G401 (cell line): ENCODE data around the gene GEMIN8. TPM values are rescaled to one million over a fixed set of nuclear protein-coding genes. Genes with fewer than 3 reads are reported as not detected.

Source experiments
- DNase-seq: peaks from one replicate; pipeline ENCODE4 v3.0.0-alpha.2; 2015; ENCODE audit warnings: low spot score
- in situ Hi-C: cut with HindIII; loops from 2 replicates; pipeline ENCODE4 v1.10.0; 2016; ENCODE audit warnings: low sequenced_read_pairs, mixed read lengths
- total RNA-seq: library from RNA; depleted of rRNA; stranded (reverse); fragments of >200 nt; shearing (Covaris generic); gene quantifications from 2 replicates; pipeline ENCODE4 v1.2.3, GENCODE V29; 2014; rRNA removed

Gene GEMIN8, protein sequence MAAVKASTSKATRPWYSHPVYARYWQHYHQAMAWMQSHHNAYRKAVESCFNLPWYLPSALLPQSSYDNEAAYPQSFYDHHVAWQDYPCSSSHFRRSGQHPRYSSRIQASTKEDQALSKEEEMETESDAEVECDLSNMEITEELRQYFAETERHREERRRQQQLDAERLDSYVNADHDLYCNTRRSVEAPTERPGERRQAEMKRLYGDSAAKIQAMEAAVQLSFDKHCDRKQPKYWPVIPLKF
- total RNA-seq, result 6.7 and 14.8 TPM in 2 replicates

DNA sequence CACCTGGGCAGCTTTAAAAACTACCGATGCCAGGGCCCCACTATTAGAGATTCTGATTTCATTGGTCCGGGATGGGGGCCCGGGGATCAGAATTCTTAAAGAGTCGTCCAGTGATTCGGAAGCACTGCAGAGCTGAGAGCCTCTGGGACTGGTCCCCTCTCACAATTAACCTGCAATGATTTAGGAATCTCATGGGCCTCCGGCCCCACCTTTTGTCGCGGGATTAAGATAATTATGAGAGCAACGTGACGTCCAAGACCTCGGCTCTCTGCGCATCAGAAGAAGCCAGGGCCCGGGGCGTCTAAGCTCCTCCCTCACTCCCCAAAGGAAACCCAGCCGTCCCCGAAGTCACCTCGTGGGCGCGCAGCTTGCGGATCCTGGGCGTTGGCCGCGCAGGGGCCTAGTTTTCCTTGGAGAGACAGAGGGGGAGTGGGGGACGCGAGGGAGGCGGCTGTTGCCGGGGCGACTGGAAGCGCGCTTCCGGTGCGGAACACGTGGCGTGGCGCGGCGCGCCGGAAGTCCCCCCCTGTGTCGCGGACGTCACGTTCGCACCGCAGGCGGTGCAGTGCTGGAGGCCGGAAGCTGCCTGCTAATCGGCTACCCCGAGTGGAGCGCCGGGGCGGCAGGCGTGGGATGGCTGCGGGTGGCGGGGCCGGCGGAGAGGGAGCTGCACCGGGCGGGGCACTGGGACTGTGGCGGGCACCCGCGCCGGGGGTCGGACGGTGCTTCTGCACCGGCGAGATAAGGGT lies at the start of gene GEMIN8:
Gene GEMIN8, minus strand, starts transcription at position 468 of the 749 bp plus-strand sequence. CDS start 8,414 bp downstream, outside the sequence.
- in situ Hi-C loops, result no loop called here
- DNase-seq, result peak; percentile 75

DNA sequence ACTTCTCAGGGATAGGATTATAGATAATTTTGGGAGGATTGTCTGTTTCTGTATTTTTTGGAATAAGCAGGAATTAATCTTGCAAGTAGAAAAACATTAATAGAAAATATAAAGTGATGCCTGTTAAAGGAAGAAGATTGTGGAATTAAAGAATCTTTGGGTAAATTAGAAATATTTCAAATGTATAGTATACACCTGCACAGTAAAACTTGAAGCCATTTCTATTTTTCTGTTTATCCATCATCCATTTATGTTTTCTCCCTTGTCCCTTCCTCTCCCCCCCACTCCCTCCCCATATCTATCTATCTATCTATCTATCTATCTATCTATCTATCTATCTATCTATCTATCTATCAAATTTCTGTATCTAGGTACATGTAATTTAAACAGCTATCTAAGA lies 46.9 kb upstream of the GEMIN8 start:
- DNase-seq, result no peak
- in situ Hi-C loops, result no loop called here

DNA sequence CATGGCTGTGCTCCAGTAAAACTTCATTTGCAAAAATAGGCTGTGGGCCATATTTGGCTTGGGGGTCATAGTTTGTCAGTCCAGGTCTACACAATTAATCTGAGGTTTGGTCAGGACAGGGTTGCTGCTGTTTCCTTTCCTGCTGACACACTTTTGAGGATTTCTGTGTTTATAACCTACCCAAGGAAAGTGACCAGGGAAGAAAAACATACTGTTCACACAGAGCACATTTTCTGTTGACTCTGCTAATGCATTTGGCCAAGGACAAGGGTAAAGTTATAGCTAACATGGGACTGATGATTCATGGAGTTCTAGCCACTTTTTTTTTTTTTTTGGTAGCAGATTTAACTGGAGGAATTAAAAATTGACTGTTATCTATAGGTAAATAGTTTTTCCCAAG lies 43.9 kb upstream of the GEMIN8 start:
- DNase-seq, result no peak
- in situ Hi-C loops, result no loop called here

DNA sequence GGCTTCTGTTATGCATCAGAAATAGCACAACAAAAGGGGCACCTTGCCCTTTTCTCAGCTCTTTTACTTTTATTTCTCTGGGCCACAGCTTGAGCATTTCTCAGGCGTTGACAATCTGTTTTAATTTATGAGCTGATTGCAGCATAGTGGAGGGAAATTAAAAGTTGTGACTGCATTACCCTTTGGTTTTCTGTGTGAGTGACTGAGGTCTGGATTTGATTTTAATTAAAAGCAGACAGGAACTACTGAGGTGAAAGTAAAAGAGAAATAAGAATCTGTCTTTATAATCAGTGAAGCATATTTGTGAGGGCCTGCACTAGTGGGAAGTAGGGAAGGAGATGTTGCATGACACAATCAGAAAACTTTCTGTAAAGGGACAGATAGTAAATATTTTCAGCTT lies 43.4 kb upstream of the GEMIN8 start:
- no peak for DNase-seq
- in situ Hi-C loops, result no loop called here

DNA sequence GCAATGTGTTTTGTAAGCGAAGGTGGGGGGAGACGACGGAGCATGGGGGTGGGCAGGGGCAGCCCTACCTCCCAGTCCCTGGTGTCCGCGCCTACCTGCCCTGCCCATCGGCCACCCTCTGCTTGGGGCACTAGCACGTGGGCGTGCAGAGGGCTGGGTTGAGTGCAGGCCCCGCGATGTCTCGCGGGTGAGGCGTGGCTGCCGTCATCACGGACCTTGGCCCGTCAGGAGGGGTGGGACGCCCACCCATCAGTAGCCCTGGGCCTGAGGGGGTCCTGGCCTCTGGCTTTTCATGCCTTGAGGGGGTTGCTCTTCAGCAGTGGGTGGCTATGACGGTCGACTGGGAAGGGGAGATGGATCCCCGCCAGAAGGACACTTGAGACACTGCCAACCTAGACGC lies 36.1 kb upstream of the GEMIN8 start:
- in situ Hi-C loops, result no loop called here
- no peak for DNase-seq

DNA sequence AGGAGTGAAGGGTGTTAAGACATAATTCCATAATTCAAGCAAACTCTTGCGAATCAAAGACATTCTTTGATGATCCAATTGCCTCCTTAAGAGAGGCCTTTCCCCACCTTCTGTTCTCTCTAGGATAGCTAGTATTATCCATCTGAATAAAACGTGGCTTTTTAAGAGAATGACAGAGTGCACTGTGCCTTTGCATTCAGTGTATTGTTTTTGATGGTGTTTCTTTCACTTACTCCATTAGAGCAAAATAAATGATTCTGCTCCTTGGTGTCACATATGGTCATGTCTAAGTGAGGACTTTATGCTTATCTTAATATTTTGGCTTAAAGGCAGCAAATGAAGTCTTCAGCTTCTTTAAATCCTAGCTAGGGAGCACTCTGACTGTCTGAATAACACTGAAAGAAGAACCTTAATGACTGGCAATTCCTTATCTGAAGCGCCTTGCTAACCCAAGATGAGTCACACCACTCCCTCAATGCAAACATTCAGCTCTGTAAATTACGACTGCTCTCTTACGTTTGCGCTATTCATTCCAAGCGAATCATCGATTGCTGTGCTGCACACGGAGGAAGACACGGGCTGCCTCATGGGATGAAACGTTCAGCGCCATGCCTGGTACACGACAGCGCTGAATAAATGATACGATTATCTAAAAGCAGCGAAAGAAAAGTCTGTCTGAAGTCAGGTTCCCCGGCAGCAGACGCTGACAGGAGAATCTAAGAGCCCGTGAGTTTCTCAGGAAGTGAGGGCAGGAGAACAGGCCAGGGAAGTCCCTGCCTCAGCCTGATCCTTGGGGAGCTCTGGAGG lies 35.1 kb upstream of the GEMIN8 start:
- in situ Hi-C loops, result no loop called here
- no peak for DNase-seq

DNA sequence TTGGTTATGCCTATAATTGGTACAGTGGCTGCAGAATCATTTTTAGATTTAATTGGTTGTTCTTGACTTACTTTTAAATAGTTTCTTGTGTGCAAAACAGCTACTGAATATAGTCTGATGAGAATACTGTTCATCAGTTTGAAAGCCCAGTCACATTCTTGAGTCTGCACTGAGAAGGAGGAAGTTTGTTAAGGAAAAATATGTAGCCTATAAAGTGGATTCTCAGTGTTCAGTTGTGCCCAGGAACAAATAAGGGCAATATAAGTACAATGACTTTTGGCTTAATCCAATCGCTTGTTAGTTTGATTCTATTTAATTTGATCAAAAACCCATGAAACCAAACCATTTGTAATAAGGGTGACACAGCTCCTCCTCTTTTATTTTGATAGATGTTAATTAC lies 32.8 kb upstream of the GEMIN8 start:
- DNase-seq, result no peak
- in situ Hi-C loops, result no loop called here

DNA sequence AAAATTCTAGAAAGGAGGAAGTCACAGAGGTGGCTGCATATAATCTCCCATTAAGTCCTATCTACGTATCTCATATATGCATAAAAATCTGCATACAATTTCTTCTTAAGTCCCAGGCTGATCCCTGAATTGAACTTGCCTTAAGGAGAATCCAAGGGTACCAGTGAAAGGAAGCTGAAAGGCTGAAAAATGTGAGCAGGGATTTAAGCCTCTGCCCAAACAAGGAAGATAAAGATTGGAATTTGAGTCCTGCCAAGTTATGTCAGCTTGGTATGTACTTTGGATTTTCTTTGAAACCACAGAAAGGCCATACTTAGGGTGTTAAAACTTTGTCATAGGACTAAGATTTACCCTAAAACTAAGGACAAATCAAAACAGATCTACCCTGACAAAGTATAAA lies 26.5 kb upstream of the GEMIN8 start:
- DNase-seq, result no peak
- in situ Hi-C loops, result no loop called here

DNA sequence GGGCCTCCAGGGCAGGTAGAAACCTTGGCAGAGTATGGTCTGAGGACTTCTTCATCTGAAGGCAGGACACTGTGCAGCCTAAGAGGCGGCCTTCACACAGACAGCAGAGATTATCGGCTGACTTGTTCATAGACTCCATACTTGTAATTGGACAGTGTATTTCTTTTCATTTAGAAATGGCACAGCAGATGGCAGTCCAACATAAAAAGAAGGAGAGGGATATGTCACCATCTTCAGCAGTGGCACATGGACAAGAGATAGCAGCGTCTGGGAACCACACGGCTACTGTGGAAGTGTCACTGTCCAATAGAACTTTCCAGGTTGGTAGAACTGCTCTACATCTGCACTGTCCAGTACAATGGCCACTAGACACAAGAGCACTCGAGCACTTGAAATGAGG lies 21.7 kb upstream of the GEMIN8 start:
- DNase-seq, result peak; percentile 16
- in situ Hi-C loops, result no loop called here

DNA sequence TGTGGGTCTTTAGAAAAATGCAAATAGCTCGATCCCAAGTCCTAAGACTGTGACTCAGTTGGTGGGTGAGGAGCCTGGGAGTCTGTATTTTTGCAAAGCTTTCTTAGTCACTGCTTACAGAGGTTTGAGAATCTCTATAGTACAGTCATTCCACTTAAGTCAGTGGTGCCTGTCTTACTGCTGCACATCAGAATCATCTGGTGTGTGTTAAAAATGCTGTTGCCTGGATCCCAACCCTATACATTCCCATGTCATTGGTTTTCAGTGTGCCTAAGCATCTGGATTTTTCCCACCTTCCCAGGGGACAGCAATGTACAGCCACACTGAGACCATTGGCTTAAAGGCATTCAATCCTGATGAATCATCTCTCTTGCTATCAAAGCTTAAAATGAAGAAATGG lies 21.0 kb upstream of the GEMIN8 start:
- no peak for DNase-seq
- in situ Hi-C loops, result no loop called here

DNA sequence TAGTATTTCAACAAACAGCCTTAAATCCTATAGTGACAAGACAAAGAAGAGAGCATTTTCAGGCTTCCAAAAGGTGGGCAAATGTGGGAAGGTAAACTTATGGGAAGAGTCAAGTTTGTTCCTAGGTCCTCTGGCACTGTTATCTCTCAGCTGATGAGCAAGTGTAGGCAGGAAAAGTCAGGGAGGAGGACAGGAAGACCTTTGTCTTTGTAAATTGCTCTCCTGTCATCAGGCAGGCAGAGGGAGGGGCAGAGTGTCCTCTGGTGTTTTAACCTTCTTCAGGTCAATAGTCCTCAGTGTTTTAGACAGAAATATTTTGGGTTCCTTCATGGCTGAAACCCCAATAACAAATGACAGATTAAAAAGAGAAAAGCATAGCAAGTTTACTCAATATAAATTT lies 13.5 kb upstream of the GEMIN8 start:
- in situ Hi-C loops, result no loop called here
- no peak for DNase-seq

DNA sequence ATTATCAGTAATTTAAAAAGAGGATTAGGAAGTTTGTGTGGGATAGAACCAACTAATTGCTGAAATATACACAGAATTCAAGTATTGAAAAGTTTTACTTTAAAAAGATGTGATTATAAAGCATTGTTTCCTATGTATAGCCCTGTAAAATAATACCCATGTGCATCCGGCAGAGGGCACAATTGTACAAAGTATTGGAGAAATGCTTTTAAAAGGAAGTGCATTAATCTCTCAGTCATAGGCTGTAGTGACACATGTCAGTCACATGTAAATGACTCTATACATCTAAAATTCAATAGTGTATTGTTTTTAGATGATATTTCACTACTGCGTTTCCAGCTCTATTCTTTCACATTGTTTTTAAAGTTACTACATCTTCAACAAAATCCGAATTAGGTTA lies 9.7 kb upstream of the GEMIN8 start:
- in situ Hi-C loops, result no loop called here
- DNase-seq, result peak; percentile 64

DNA sequence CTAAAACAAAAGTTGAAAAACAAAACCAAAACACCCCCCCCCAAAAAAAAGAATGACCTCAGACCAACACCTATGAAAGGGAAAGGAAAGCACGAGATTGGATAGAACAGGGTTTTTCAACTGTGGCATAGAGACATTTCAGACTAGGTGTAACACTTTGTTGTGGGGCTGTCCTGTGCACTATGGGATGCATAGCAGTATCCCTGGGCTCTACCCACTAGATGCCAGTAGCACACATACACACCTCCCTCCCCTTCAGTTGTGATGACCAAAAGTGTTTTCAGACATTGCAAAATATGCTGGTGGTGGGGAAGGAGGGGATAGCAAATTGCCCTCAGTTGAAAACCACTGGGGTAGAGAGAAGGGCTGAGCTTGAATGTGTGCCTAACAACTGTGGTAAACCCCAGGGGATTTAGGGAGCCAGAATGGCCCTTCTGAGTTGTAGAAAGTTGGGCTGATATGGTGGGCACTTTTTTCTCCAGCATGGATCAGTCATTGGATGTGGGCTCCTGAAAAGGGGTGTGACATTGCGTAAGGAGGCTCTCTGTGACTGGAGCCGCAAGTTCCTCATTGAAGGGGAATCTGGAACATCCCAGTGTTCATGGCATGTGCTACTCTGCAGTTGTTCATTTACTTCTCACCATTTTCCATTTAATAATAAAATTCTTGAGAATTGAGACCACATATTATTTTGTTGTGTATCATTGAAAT lies 8.8 kb upstream of the GEMIN8 start:
- no peak for DNase-seq
- in situ Hi-C loops, result no loop called here

DNA sequence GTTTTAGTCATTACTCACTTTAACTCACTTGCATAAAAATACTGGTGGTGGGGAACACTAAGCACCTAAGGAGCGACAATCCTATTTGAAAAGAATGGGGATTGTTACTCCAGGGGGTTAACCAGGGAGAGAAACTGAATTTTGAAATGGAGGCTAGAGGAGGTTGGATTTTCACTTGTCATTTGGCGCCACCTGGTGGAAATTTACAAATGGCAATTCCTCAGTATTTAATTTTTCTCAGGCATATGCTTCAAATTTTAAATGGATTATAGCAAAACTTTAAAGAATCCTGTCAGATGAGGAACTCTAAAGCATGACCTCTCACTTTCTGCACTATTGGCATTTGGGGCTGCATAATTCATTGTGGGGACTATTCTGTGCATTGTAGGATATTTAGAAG lies 2.7 kb upstream of the GEMIN8 start:
- in situ Hi-C loops, result no loop called here
- peak; percentile 68 for DNase-seq

DNA sequence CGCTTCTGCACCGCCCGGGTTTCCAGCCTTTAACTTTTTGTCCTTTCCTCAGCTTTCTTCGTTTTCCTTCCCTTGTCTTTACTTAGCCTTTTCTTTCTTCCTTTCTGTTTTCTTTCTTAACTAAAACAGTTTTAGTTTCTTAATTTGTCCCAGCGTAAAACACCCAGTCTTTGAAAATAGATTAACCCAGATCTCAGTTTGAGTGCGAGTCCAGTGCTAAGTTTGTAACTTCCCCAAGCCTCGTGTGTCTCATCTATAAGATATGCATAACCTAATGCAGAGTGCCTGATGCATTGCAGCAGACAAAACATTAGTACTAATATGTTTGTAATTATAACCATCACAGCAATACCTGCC lies 460 bp upstream of the GEMIN8 start:
- in situ Hi-C loops, result no loop called here
- DNase-seq, result no peak

DNA sequence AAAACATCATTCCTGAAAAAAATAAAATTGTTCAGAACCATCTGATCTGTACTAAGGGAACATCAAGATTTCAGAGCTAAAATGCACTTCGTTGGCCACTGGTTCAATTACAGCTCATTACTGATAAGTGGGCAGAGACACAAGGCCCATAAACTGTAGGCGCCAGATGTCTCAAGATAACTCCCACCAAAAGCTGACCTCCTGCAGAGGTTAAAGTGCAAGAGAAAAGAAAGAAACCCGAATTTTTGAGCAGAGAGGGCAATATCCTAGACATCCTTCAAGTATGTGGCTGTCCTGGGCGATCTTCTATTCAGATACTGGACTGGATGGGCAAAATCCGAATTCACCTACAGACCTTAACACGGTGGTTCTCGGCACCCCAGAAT lies 660 bp downstream of the GEMIN8 start:
- DNase-seq, result peak; percentile 48
- in situ Hi-C loops, result no loop called here

DNA sequence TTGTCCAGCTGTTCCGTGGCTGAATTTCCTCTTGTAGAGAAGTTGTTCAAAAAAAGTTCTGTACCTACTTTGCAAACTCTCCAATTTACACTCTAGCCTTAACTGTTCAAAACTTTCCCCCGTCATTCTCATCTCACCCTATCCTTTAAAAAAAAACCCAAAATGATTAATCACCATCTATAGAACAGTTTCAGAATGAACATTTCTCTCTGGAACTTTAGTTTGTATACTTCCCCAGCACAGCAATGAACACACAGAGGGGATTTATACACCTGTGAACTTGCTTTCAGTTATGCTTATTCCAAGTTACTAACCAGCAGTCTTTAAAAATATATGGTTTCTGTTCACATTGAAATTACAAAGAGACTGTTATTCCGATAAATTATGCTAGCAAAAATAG lies 1.2 kb downstream of the GEMIN8 start:
- in situ Hi-C loops, result no loop called here

DNA sequence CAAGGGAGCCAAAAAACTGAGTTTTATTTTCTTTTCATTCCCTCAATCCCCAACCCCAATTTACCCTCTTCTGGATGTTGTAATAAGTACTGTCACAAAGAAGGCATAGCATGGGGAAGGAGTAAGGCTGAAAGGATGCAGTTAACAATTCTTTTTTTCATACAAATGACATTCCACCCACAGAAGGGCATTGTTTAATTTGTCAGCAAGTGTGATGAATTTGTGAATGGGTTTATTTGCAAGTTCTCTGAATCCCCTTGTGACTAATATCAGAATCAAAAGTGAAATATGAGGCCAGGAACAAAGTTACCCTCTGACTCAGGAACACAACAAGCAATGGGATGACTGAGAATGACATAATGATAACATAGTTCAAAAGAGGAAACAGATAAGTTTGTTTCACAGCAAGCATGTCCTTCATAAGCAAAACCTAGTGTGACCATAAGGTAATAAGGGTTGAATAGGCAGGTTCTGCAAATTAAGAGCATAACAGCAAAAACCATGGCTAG lies 2.1 kb downstream of the GEMIN8 start:
- no peak for DNase-seq
- in situ Hi-C loops, result no loop called here

More for the DNA sequence above, 1.2 kb downstream of the GEMIN8 start:
- DNase-seq, result no peak

DNA sequence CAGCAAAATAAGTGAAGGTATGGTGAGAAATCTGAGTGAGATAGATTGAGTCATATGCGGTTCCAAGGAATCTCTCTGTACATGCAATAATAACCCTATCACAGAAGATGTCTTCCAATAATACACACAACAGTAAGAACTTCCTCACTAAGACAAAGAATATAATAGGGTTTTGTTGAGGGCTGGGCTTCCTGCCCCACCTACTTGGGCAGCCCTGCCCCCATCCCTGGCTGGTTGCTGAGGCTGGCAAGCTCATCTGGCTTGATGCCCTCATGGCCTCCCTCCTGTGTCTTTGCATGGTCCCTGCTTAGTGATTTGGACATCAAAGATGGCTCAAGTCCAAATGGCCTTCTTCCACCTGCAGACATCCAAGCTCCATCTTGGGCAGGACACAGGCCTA lies 2.7 kb downstream of the GEMIN8 start:
- DNase-seq, result peak; percentile 75
- in situ Hi-C loops, result no loop called here
